Urinary bladder (tissue), 4 donors: ENCODE results near the gene RIN1. TPM values are rescaled to one million over a fixed set of nuclear protein-coding genes. Genes with fewer than 3 reads are reported as not detected.
A peak's percentile ranks its signal among the peaks of the same experiment; 100 is the strongest.
"Not testable (repeated sequence)": the region's sequence is repeated elsewhere in the genome, so short reads cannot be mapped to it uniquely, and the experiment has no call there.

Source experiments
- DNase-seq: peaks from one replicate; pipeline ENCODE4 v3.0.0-alpha.2; 2015; ENCODE audit errors: extremely low spot score
- H3K27ac ChIP-seq: one replicate; pipeline ENCODE4 v1.5.1; 2013; ENCODE audit warnings: low read depth, mild to moderate bottlenecking, moderate library complexity
- H3K36me3 ChIP-seq: one replicate; pipeline ENCODE4 v1.6.1; 2013; ENCODE audit warnings: mild to moderate bottlenecking, moderate library complexity; ENCODE audit not compliant: insufficient read depth
- H3K4me1 ChIP-seq: one replicate; pipeline ENCODE4 v1.6.1; 2013; ENCODE audit warnings: mild to moderate bottlenecking, moderate library complexity; ENCODE audit not compliant: insufficient read depth
- H3K4me3 ChIP-seq: one replicate; pipeline ENCODE4 v1.5.1; 2013; ENCODE audit warnings: low read depth, low read length
- WGBS: extraction: QIAGEN DNeasy Blood & Tissue Kit; methylation state at CpG from one replicate; pipeline ENCODE4 v1.1.7; 2013; 5-methylcytosine and 5-hydroxymethylcytosine counted together
- polyA plus RNA-seq: library from polyadenylated mRNA; stranded (reverse); fragments of 200-250 nt; gene quantifications from one replicate; pipeline ENCODE4 v1.2.3, GENCODE V29; 2013
- total RNA-seq: library from RNA; depleted of rRNA; stranded (reverse); fragments of >200 nt; gene quantifications from one replicate; pipeline ENCODE4 v1.2.3, GENCODE V29; 2014
- donor health status: healthy with polysubstance abuse.
- donor health status: healthy.

The RIN1 gene
- total and polyA plus RNA-seq, 2 donors, result 2.9 to 8.4 TPM

DNA sequence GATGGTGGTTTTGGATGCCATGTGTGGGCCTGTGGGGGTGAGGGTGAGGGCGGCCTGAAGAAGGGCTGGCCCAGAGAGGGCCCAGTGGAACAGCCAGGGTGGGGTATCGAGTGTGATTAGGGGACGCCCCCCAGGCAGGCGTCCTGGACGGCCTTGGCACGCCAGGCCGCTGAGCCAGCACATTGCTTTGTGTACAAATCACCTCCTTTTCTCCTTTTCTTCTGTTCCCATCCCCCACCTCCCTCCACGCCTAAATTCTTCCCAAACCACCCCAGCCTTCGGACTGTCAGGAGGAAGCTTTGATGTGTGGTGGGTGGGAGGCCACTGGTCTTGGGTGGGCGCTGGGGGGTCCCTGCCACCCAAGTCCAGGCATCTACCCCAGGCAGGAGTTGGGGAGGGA lies 11.6 kb downstream of the RIN1 start:
- no peaks in the 10 kb centered on the region for H3K36me3 ChIP-seq
- DNase-seq, result no peak
- no peak overlapping the region for H3K27ac ChIP-seq
- no peak overlapping the region for H3K4me3 ChIP-seq
- no peaks in the 10 kb centered on the region for H3K4me1 ChIP-seq
- 53% methylated on average over 10 of the region's 10 CpGs for WGBS

GRCh38 chr11:66323684-66324083 lies 12.6 kb downstream of the RIN1 start:
- Histone ChIP-seq H3K4me3 (no peak overlapping the region), H3K36me3 (no peaks in the 10 kb centered on the region), H3K27ac (no peak overlapping the region), H3K4me1 (no peaks in the 10 kb centered on the region)
- 98% methylated on average over 1 of the region's 1 CpG for WGBS
- no peak for DNase-seq

GRCh38 chr11:66322732-66323427 lies 13.4 kb downstream of the RIN1 start:
- H3K4me3 ChIP-seq, result no peak overlapping the region
- H3K27ac ChIP-seq, result no peak overlapping the region
- H3K4me1 ChIP-seq, result no peaks in the 10 kb centered on the region
- DNase-seq, result no peak
- 71% methylated on average over 11 of the region's 11 CpGs for WGBS
- H3K36me3 ChIP-seq, result no peaks in the 10 kb centered on the region

GRCh38 chr11:66321606-66322005 lies 14.6 kb downstream of the RIN1 start:
- DNase-seq, result no peak
- H3K4me3 ChIP-seq, result no peak overlapping the region
- no peaks in the 10 kb centered on the region for H3K36me3 ChIP-seq
- WGBS, result 85% methylated on average over 4 of the region's 4 CpGs
- H3K27ac ChIP-seq, result no peak overlapping the region
- no peaks in the 10 kb centered on the region for H3K4me1 ChIP-seq

- H3K36me3 ChIP-seq, H3K27ac ChIP-seq, DNase-seq, H3K4me1 ChIP-seq, H3K4me3 ChIP-seq: not testable (repeated sequence)
- 90% methylated on average over 6 of the region's 6 CpGs for WGBS
Measured at GRCh38 chr11:66320748-66321147, 15.5 kb downstream of the RIN1 start.

DNA sequence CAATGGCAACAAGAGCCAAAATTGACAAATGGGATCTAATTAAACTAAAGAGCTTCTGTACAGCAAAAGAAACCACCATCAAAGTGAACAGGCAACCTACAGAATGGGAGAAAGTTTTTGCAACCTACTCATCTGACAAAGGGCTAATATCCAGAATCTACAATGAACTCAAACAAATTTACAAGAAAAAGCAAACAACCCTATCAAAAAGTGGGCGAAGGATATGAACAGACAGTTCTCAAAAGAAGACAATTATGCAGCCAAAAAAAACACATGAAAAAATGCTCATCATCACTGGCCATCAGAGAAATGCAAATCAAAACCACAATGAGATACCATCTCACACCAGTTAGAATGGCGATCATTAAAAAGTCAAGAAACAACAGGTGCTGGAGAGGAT lies 15.9 kb downstream of the RIN1 start:
- 100% methylated on average over 1 of the region's 2 CpGs for WGBS
- H3K4me3 ChIP-seq, H3K27ac ChIP-seq, H3K4me1 ChIP-seq, H3K36me3 ChIP-seq, DNase-seq: not testable (repeated sequence)

DNA sequence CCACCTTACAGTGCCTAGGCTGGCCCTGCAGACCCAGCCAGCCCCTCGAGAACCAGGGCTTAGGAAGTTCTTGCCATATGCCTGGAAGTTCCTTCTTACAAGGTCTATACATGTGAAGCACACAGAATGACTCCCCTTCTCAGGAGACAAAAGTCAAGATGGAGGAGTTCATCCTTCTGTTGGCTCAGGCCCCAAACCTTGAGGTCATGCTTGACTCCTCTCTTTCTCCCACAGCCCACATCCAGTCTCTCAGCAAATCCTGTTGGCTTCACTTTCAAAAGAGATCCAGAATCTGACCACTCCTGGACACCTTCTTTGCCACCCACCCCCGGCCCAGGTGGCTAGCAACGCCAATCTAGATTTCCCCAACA lies 17.6 kb downstream of the RIN1 start:
- no peak for DNase-seq
- no peaks in the 10 kb centered on the region for H3K4me1 ChIP-seq
- H3K27ac ChIP-seq, result no peak overlapping the region
- no peaks in the 10 kb centered on the region for H3K36me3 ChIP-seq
- H3K4me3 ChIP-seq, result no peak overlapping the region
- WGBS, result 66% methylated on average over 3 of the region's 3 CpGs

GRCh38 chr11:66317723-66318599 lies 18.3 kb downstream of the RIN1 start:
- no peak for DNase-seq
- Histone ChIP-seq H3K4me3 (no peak overlapping the region), H3K4me1 (no peaks in the 10 kb centered on the region), H3K36me3 (no peaks in the 10 kb centered on the region), H3K27ac (peak overlapping the region; percentile 57)
- 23% methylated on average over 16 of the region's 16 CpGs for whole genome bisulfite sequencing

- WGBS, result 4% methylated on average over 14 of the region's 14 CpGs
- H3K4me3 ChIP-seq, result peak overlapping the region; percentile 55
- H3K36me3 ChIP-seq, result no peaks in the 10 kb centered on the region
- H3K4me1 ChIP-seq, result no peaks in the 10 kb centered on the region
- no peak for DNase-seq
- peak overlapping the region; percentile 80 for H3K27ac ChIP-seq
Measured at GRCh38 chr11:66317322-66317722, 18.9 kb downstream of the RIN1 start.

DNA sequence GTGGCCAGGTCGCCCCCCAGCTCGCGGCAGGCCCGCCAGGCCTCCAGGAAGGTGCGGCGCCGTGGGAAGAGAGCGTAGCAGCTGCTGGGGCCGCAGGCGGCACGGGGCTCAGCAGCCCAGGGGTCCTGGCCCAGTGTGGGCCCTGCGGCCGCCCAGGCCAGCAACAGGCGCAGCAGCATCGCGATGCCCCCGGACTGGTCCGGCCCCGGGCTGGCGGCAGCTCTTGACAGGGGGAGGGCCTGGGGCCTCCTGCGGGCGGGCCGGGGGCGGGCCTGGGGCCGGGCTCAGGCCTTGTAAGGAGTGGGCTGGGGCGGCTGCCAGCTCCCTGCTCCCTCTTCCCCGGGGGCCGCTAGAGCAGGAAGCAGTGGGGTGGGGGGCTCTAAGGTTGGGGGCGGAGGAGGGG lies 19.4 kb downstream of the RIN1 start, which contains the start of gene CD248:
Gene CD248 (minus strand): TSS at position 196 of the 403 bp plus-strand sequence. CDS start 17 bp downstream, at position 179.
- peak within 1 kb of the TSS; percentile 55 for H3K4me3 ChIP-seq
- no peaks in the 10 kb centered on the region for H3K36me3 ChIP-seq
- WGBS, result 5% methylated on average over 29 of the region's 29 CpGs
- DNase-seq, result no peak
- no peaks in the 10 kb centered on the region for H3K4me1 ChIP-seq
- H3K27ac ChIP-seq, result peak within 1 kb of the TSS; percentile 80

- no peak for DNase-seq
- Histone ChIP-seq H3K36me3 (no peaks in the 10 kb centered on the region), H3K4me1 (no peaks in the 10 kb centered on the region), H3K4me3 (peak overlapping the region; percentile 55), H3K27ac (peak overlapping the region; percentile 45)
- 32% methylated on average over 52 of the region's 52 CpGs for WGBS
Measured at GRCh38 chr11:66315921-66316811, 20.1 kb downstream of the RIN1 start.

DNA sequence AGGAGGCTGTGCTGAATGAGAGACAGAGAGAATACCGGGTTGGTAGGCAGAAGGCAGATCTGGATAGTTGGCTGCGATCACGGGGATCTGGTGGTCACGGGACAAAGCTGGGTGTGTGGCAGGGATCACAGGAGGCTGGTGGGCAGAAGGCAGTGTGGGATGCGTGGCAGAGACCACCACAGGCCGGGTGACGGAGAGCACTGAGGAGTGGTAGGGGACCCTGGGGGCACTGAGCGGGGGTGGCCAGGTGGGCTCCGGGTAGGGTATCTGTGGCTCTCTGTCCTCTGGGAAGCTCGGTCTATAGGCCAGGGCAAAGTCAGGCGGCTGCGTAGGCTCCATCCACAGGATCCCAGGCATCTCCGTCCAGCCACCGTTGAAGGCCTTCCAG lies 20.7 kb downstream of the RIN1 start:
- 57% methylated on average over 14 of the region's 14 CpGs for WGBS

More for the DNA sequence above, 20.7 kb downstream of the RIN1 start:
- Histone ChIP-seq H3K36me3 (no peaks in the 10 kb centered on the region), H3K27ac (peak overlapping the region; percentile 42), H3K4me1 (no peaks in the 10 kb centered on the region), H3K4me3 (peak overlapping the region; percentile 55)
- DNase-seq, result no peak
